Stimulated activated CD4-positive, alpha-beta T cell treated with anti-CD3 and anti-CD28 coated beads, Interleukin-15, amount 100 ng/mL, for 24 hours (primary cell): ENCODE data around the gene PCDHGA2.

Experiments
- DNase-seq: peaks from one replicate; pipeline ENCODE4 v3.0.0-alpha.2; 2020

Gene PCDHGA2

DNA sequence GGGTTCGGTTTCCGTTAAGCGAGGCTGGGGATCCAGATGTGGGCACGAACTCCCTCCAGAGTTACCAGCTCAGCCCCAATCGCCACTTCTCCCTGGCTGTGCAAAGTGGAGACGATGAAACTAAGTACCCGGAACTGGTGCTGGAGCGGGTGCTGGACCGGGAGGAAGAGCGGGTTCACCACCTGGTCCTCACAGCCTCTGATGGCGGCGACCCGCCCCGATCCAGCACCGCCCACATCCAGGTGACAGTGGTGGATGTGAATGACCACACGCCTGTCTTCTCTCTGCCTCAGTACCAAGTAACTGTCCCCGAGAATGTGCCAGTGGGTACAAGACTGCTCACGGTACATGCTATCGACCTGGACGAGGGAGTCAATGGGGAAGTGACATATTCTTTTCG is 44.8 kb downstream of the PCDHGA2 start:
- no peak for DNase-seq

DNA sequence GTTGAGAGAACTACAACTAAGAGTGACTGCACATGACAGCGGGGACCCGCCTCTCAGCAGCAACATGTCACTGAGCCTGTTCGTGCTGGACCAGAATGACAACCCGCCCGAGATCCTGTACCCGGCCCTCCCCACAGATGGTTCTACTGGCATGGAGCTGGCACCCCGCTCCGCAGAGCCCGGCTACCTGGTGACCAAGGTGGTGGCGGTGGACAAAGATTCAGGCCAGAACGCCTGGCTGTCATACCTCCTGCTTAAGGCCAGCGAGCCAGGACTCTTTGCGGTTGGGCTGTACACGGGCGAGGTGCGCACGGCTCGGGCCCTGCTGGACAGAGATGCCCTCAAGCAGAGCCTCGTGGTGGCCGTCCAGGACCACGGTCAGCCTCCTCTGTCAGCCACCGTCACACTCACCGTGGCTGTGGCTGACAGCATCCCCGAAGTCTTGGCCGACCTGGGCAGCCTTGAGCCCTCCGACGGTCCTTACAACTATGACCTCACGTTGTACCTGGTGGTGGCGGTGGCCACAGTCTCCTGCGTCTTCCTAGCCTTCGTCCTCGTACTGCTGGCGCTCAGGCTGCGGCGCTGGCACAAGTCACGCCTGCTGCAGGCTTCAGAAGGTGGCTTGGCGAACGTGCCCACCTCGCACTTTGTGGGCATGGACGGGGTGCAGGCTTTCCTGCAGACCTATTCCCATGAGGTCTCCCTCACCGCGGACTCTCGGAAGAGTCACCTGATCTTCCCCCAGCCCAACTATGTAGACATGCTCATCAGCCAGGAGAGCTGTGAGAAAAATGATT is 46.1 kb downstream of the PCDHGA2 start:
- DNase-seq = no peak

DNA sequence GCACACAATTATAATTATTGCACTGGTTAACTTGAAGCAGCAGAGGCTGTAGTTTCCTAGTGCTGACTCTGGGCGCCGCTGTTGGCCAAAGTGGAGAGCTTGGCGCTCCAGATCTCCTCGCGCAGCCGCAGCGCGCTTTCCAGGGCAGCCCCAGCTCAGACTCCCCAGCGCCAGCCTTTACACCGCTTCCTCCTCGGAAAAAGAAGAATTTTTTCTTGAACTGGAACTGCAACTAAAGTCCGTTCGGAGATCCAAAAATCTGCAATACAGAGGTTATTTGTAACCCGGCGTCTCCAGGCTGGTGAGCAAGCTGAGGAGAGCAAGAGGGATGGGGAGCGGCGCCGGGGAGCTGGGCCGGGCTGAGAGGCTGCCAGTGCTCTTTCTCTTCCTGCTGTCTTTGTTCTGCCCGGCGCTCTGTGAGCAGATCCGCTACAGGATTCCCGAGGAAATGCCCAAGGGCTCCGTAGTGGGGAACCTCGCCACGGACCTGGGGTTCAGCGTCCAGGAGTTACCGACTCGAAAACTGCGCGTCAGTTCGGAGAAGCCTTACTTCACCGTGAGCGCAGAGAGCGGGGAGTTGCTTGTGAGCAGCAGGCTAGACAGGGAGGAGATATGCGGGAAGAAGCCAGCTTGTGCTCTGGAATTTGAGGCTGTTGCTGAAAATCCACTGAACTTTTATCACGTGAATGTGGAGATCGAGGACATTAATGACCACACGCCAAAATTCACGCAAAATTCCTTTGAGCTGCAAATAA is 49.2 kb downstream of the PCDHGA2 start, which contains the start of gene PCDHGB4:
Gene PCDHGB4 (plus strand): TSS at position 142 of the 755 bp plus-strand sequence. CDS start 187 bp downstream, at position 329.
- peak; percentile 44 for DNase-seq

DNA sequence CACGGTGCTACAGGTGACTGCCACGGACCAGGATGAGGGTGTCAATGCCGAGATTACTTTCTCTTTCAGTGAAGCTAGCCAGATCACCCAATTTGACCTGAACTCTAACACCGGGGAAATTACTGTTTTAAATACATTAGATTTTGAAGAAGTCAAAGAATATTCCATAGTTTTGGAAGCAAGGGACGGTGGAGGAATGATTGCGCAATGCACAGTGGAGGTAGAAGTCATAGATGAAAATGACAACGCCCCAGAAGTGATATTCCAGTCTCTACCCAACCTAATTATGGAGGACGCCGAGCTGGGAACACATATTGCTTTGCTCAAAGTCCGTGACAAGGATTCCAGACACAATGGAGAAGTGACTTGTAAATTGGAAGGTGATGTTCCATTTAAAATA is 50.1 kb downstream of the PCDHGA2 start:
- no peak for DNase-seq

DNA sequence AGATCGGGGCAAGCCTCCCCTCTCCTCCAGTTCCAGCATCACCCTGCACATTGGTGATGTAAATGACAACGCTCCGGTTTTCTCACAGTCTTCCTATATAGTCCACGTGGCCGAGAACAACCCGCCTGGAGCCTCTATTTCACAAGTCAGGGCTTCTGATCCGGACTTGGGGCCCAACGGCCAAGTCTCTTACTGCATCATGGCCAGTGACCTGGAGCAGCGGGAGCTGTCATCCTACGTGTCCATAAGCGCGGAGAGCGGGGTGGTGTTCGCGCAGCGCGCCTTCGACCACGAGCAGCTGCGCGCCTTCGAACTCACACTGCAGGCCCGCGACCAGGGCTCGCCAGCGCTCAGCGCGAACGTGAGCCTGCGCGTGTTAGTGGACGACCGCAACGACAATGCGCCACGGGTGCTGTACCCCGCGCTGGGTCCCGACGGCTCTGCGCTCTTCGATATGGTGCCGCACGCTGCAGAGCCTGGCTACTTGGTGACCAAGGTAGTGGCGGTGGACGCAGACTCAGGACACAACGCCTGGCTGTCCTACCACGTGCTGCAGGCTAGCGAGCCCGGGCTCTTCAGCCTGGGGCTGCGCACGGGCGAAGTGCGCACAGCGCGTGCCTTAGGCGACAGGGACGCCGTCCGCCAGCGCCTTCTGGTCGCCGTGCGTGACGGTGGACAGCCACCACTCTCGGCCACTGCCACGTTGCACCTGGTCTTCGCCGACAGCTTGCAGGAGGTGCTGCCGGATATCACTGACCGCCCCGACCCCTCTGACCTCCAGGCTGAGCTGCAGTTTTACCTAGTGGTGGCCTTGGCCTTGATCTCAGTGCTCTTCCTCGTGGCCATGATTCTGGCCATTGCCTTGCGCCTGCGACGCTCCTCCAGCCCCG is 50.8 kb downstream of the PCDHGA2 start:
- DNase-seq = no peak

DNA sequence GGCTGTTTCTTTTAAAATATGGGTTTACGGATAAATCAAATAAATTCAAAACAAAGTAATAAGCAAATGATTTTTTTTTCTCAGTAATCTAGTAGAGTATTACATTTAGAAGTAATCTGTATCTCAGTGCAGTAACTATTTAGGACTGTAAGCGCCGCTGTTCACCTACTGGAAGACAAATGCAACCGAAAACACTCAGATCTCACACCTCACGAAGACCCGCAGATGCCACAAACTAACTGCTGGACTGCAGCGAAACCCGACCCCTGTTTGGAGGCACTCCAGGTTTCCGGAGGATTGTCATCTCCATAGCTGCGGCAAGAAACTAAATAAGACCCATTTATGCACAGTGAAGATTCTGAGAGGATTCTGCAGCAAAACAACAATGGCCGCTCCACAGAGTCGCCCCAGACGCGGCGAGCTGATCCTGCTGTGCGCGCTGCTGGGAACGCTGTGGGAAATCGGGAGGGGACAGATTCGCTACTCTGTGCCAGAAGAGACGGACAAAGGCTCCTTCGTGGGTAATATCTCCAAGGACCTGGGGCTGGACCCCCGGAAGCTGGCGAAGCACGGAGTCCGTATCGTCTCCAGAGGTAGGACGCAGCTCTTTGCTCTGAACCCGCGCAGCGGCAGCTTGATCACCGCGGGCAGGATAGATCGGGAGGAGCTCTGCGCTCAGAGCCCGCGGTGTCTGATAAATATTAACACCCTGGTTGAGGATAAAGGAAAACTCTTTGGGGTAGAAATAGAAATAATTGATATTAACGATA is 54.1 kb downstream of the PCDHGA2 start, which contains the start of gene PCDHGA8:
Gene PCDHGA8 (plus strand): TSS at position 205 of the 770 bp plus-strand sequence. CDS start 181 bp downstream, at position 386.
- DNase-seq = no peak
